Measurements from ENCODE around the gene TLX2.

TLX2 gene

GRCh38 chr2:74552914-74553811 is 38.9 kb downstream of the TLX2 start:
- Histone ChIP-seq H3K4me3 (ENCODE audit: low read depth in 1 of 2, low read length in 2 of 2) (peak overlapping the region in 1 of 2 experiments; percentile 83; a peak in 2 of 4 replicates), H2AFZ (ENCODE audit: low read depth, low read length) (peak overlapping the region; percentile 87), H3K36me3 (ENCODE audit: insufficient read depth, low read length) (peaks cover 11% of the 10 kb centered on the region), H3K27ac (ENCODE audit: low read length) (no peak overlapping the region), H3K4me1 (ENCODE audit: insufficient read depth, low read length) (peaks cover 22% of the 10 kb centered on the region), H3K4me2 (ENCODE audit: insufficient read depth, low read length) (peak overlapping the region; percentile 98), H3K79me2 (ENCODE audit: insufficient read depth, low read length) (peaks cover 13% of the 10 kb centered on the region), H3K9me3 (ENCODE audit: insufficient read depth, low read length, severe bottlenecking) (no peaks in the 10 kb centered on the region), H4K20me1 (ENCODE audit: insufficient read depth, low read length) (peaks cover 14% of the 10 kb centered on the region; the same call in 1 of the 2 replicates), H3K9ac (ENCODE audit: low read depth, low read length) (peak overlapping the region; percentile 77; the same call in 1 of the 2 replicates), H3K27me3 (ENCODE audit: insufficient read depth, low read length, poor library complexity) (no peaks in the 10 kb centered on the region)
- no peak for DNase-seq
- no peak for TF ChIP-seq CTCF (IDR thresholded peaks at IDR 0.05; ENCODE audit: borderline replicate concordance, extremely low read depth, low read length, poor library complexity, severe bottlenecking)
- no peak for TF ChIP-seq EZH2 (IDR thresholded peaks at IDR 0.05; ENCODE audit: borderline replicate concordance, low read depth, low read length, severe bottlenecking)
- ATAC-seq (ENCODE audit: insufficient read depth, low read depth) = no peak

GRCh38 chr2:74553892-74554819 is 39.9 kb downstream of the TLX2 start, which contains the start of the genes DOK1 and LOXL3:
Gene DOK1, plus strand, starts transcription at chr2:74554720. Its CDS starts 35 bp downstream, at chr2:74554755.
Gene LOXL3, minus strand, starts transcription at chr2:74553942. Its CDS starts 1,308 bp downstream, at chr2:74552634.
- Histone ChIP-seq H3K4me3 (ENCODE audit: low read depth in 1 of 2, low read length in 2 of 2) (peak within 1 kb of the TSS; percentile 55 to 83), H3K9me3 (ENCODE audit: insufficient read depth, low read length, severe bottlenecking) (no peaks in the 10 kb centered on the region), H3K4me1 (ENCODE audit: insufficient read depth, low read length) (peaks cover 22% of the 10 kb centered on the region), H3K27me3 (ENCODE audit: insufficient read depth, low read length, poor library complexity) (no peaks in the 10 kb centered on the region), H4K20me1 (ENCODE audit: insufficient read depth, low read length) (peaks cover 14% of the 10 kb centered on the region; the same call in 1 of the 2 replicates), H3K36me3 (ENCODE audit: insufficient read depth, low read length) (peaks cover 11% of the 10 kb centered on the region), H3K27ac (ENCODE audit: low read length) (peak within 1 kb of the TSS; percentile 76), H3K79me2 (ENCODE audit: insufficient read depth, low read length) (peaks cover 13% of the 10 kb centered on the region), H3K4me2 (ENCODE audit: insufficient read depth, low read length) (peak within 1 kb of the TSS; percentile 98), H2AFZ (ENCODE audit: low read depth, low read length) (peak within 1 kb of the TSS; percentile 87), H3K9ac (ENCODE audit: low read depth, low read length) (peak within 1 kb of the TSS; percentile 77)
- ATAC-seq (ENCODE audit: insufficient read depth, low read depth) = peak; percentile 84
- DNase-seq = peak; percentile 86
- TF ChIP-seq CTCF (IDR thresholded peaks at IDR 0.05; ENCODE audit: borderline replicate concordance, extremely low read depth, low read length, poor library complexity, severe bottlenecking) (no peak), EZH2 (IDR thresholded peaks at IDR 0.05; ENCODE audit: borderline replicate concordance, low read depth, low read length, severe bottlenecking) (no peak)

- peak; percentile 67 for ATAC-seq (ENCODE audit: insufficient read depth, low read depth)
- H3K79me2 ChIP-seq (ENCODE audit: insufficient read depth, low read length) = peaks cover 13% of the 10 kb centered on the region
- H4K20me1 ChIP-seq (ENCODE audit: insufficient read depth, low read length) = peaks cover 14% of the 10 kb centered on the region; the same call in 1 of the 2 replicates
- TF ChIP-seq CTCF (IDR thresholded peaks at IDR 0.05; ENCODE audit: borderline replicate concordance, extremely low read depth, low read length, poor library complexity, severe bottlenecking) (no peak), EZH2 (IDR thresholded peaks at IDR 0.05; ENCODE audit: borderline replicate concordance, low read depth, low read length, severe bottlenecking) (no peak)
- peaks cover 11% of the 10 kb centered on the region for H3K36me3 ChIP-seq (ENCODE audit: insufficient read depth, low read length)
- H2AFZ ChIP-seq (ENCODE audit: low read depth, low read length) = peak overlapping the region; percentile 87
- peak overlapping the region; percentile 77 for H3K9ac ChIP-seq (ENCODE audit: low read depth, low read length)
- no peaks in the 10 kb centered on the region for H3K9me3 ChIP-seq (ENCODE audit: insufficient read depth, low read length, severe bottlenecking)
- H3K4me1 ChIP-seq (ENCODE audit: insufficient read depth, low read length) = peaks cover 22% of the 10 kb centered on the region
- H3K27ac ChIP-seq (ENCODE audit: low read length) = peak overlapping the region; percentile 76
- H3K27me3 ChIP-seq (ENCODE audit: insufficient read depth, low read length, poor library complexity) = no peaks in the 10 kb centered on the region
- peak; percentile 58 for DNase-seq
- H3K4me3 ChIP-seq (ENCODE audit: low read depth in 1 of 2, low read length in 2 of 2) = peak overlapping the region; percentile 55 to 83
- peak overlapping the region; percentile 98 for H3K4me2 ChIP-seq (ENCODE audit: insufficient read depth, low read length)
Measured at GRCh38 chr2:74554820-74555531, 40.7 kb downstream of the TLX2 start.
